Measurements from ENCODE around the gene FAM89A.
A peak's percentile ranks its signal among the peaks of the same experiment; 100 is the strongest.
"Not testable (repeated sequence)": the region's sequence is repeated elsewhere in the genome, so short reads cannot be mapped to it uniquely, and the experiment has no call there.

FAM89A gene

DNA sequence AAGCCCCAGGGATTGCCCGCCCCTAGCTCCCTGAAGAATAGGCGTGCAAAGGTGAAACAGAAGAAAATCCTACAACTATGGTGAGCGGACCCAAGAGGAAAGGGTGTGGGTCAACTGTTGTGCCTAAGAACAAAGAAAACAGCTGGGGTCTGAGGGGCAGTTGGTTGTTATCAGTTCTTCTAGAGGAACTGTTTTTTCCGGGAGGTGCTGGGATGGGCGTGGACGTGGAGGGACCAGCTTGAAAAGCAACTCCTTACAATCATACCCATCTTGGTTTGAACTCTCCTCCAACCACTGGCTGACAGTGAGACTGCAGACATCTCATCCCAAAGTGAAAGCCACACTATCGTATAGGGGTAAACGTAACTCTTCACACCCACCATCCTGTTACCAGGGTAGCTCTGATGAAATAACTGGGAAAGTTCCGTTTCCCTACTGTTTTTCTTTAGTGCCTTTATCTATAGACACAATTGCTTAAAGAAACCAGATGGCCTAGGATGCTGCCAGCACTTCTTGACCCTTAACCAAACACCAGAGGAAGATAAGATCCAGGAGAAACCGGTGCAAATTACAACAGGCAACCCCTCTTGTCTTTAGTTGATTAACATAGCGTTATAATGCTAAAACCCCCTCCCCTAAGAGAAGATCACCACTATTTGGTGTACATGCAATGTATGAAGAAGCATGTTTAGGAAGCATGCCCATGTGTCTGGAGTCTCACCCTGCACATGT, 25.6 kb upstream of the FAM89A start:
- CTCF ChIA-PET = interaction anchor here (0.6 kb wide), 1 partner anchor 153 kb away, joined by 3 read pairs; no protein-coding TSS in a partner anchor
- H3K4me1 Mint-ChIP-seq = no peaks in the 10 kb centered on the region
- no peaks in the 10 kb centered on the region for H3K36me3 Mint-ChIP-seq
- no peak for DNase-seq
- no peak overlapping the region for H3K27ac Mint-ChIP-seq
- H3K9me3 Mint-ChIP-seq = no peaks in the 10 kb centered on the region
- no peak overlapping the region for H3K4me3 Mint-ChIP-seq
- peaks cover 8% of the 10 kb centered on the region for H3K27me3 Mint-ChIP-seq

- H3K36me3 Mint-ChIP-seq = no peaks in the 10 kb centered on the region
- H3K4me1 Mint-ChIP-seq = no peaks in the 10 kb centered on the region
- no peaks in the 10 kb centered on the region for H3K9me3 Mint-ChIP-seq
- no peak overlapping the region for H3K4me3 Mint-ChIP-seq
- peaks cover 12% of the 10 kb centered on the region for H3K27me3 Mint-ChIP-seq
- no peak overlapping the region for H3K27ac Mint-ChIP-seq
- DNase-seq = no peak
- CTCF ChIA-PET = no interaction called here
Measured at GRCh38 chr1:231064418-231064817, 24.4 kb upstream of the FAM89A start.

- CTCF ChIA-PET = no interaction called here
- Mint-ChIP-seq H3K27me3 (peaks cover 18% of the 10 kb centered on the region), H3K9me3 (no peaks in the 10 kb centered on the region), H3K4me1 (no peaks in the 10 kb centered on the region), H3K36me3 (no peaks in the 10 kb centered on the region), H3K4me3 (no peak overlapping the region), H3K27ac (no peak overlapping the region)
- DNase-seq = no peak
Measured at GRCh38 chr1:231063331-231063730, 23.3 kb upstream of the FAM89A start.

GRCh38 chr1:231062500-231063270, 22.6 kb upstream of the FAM89A start:
- Mint-ChIP-seq H3K4me3 (no peak overlapping the region), H3K9me3 (no peaks in the 10 kb centered on the region), H3K27me3 (peaks cover 19% of the 10 kb centered on the region), H3K27ac (no peak overlapping the region), H3K36me3 (no peaks in the 10 kb centered on the region), H3K4me1 (no peaks in the 10 kb centered on the region)
- no peak for DNase-seq
- CTCF ChIA-PET = no interaction called here

- no peak overlapping the region for H3K4me3 Mint-ChIP-seq
- no peak for DNase-seq
- no peaks in the 10 kb centered on the region for H3K9me3 Mint-ChIP-seq
- peaks cover 23% of the 10 kb centered on the region for H3K27me3 Mint-ChIP-seq
- no peaks in the 10 kb centered on the region for H3K36me3 Mint-ChIP-seq
- H3K27ac Mint-ChIP-seq = no peak overlapping the region
- CTCF ChIA-PET = interaction anchor here (1.0 kb wide), 1 partner anchor 15 kb away, joined by 3 read pairs; no protein-coding TSS in a partner anchor
- no peaks in the 10 kb centered on the region for H3K4me1 Mint-ChIP-seq
Measured at GRCh38 chr1:231059566-231060193, 19.6 kb upstream of the FAM89A start.

DNA sequence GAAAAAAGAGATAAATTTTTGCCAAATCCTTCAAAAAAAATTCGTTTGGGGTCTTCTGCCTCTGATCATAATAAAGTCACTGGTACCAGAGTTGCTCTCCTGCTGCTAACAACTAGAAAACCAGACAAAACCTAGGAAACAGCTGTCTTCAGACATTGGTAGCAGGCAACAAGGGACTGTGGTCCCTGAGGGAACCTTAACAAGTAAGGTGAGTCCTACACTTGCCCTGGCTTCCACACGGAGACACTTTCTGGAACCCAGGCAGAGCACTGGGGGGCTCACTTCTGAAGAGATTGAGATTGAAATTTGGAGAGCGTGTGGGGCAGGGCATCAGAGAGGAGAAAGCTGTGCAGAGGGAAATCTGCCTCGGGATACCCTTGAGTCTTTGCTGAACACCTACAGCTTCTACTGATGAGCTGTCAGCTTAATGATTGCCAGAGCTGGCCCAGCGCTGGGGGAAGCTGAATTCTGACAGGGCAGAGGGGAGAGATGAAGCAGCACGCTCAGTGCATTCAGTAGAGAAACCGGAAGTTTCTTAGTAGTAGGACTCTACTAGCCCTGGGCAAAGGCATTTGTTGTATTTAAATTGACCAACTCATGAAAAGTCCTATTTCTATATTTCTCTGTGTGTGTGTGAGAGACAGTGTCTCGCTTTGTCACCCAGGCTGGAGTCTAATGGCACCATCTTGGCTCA, 18.5 kb upstream of the FAM89A start:
- H3K27me3 Mint-ChIP-seq = peaks cover 20% of the 10 kb centered on the region
- no peaks in the 10 kb centered on the region for H3K9me3 Mint-ChIP-seq
- no peak for DNase-seq
- H3K4me3 Mint-ChIP-seq = no peak overlapping the region
- CTCF ChIA-PET = no interaction called here
- no peak overlapping the region for H3K27ac Mint-ChIP-seq
- H3K4me1 Mint-ChIP-seq = peaks cover 8% of the 10 kb centered on the region
- H3K36me3 Mint-ChIP-seq = no peaks in the 10 kb centered on the region

DNA sequence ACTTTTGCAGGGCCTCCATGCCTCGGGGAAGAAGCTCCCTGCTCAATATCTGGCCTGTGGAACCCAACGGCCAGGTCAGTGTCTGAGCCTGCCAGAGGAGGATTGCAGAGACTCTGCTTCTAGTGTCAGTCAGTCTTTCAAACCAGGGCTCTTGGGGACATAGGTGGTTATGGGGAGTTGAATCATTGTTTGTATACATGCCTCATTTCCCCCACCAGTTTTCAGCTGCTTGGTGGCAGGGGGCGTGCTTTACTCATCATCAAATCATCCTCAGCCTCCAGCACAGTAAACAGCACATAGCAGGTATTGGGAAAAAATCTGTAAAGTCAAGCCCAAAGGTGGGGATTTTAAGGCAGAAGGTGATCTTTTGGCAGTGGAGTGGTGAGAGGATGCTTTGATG, 17.4 kb upstream of the FAM89A start:
- no peak overlapping the region for H3K27ac Mint-ChIP-seq
- no peaks in the 10 kb centered on the region for H3K9me3 Mint-ChIP-seq
- CTCF ChIA-PET = no interaction called here
- H3K4me3 Mint-ChIP-seq = no peak overlapping the region
- peaks cover 16% of the 10 kb centered on the region for H3K4me1 Mint-ChIP-seq
- H3K36me3 Mint-ChIP-seq = no peaks in the 10 kb centered on the region
- no peak for DNase-seq
- peaks cover 23% of the 10 kb centered on the region for H3K27me3 Mint-ChIP-seq

- H3K27me3 Mint-ChIP-seq = peaks cover 16% of the 10 kb centered on the region
- H3K27ac Mint-ChIP-seq = no peak overlapping the region
- H3K4me1 Mint-ChIP-seq = peaks cover 16% of the 10 kb centered on the region
- no peaks in the 10 kb centered on the region for H3K36me3 Mint-ChIP-seq
- H3K4me3 Mint-ChIP-seq = no peak overlapping the region
- CTCF ChIA-PET = no interaction called here
- no peaks in the 10 kb centered on the region for H3K9me3 Mint-ChIP-seq
- DNase-seq = no peak
Measured at GRCh38 chr1:231055271-231055670, 15.2 kb upstream of the FAM89A start.

DNA sequence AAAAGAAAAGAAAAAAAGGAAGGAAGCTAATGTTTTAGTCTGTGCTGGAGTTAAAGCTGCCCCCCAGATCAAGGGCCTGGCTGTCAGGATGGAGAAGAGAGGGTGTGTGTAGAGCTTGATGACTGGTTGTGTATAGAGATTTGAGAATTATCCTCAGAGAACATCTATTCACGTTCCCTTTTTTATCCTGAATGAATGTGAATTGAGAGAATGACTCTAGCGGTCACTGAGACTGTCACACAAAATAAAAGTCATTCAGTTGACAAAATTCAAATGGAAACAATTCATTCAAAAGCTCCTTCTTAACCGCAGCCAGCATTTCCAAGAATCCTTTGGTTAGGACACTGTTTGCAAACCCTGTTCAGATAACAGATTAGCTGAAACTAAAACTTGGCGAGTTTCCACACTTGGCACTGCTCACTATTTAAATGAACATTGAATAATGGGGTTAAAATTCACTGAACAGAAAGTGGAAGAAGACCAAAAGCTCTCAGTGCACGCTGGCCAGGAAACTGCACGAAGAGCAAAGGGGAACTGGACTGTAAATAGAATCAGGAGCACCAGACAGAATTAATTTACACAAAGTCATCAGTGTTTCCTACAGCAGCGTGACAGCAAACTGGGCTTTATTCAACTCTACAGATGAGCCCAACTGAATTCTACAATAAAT, 13.6 kb upstream of the FAM89A start:
- no peaks in the 10 kb centered on the region for H3K36me3 Mint-ChIP-seq
- peaks cover 16% of the 10 kb centered on the region for H3K27me3 Mint-ChIP-seq
- peak overlapping the region; percentile 0 for H3K27ac Mint-ChIP-seq
- peak; percentile 28 for DNase-seq
- peak overlapping the region; percentile 2 for H3K4me3 Mint-ChIP-seq
- no peaks in the 10 kb centered on the region for H3K9me3 Mint-ChIP-seq
- H3K4me1 Mint-ChIP-seq = peaks cover 16% of the 10 kb centered on the region
- CTCF ChIA-PET = no interaction called here

DNA sequence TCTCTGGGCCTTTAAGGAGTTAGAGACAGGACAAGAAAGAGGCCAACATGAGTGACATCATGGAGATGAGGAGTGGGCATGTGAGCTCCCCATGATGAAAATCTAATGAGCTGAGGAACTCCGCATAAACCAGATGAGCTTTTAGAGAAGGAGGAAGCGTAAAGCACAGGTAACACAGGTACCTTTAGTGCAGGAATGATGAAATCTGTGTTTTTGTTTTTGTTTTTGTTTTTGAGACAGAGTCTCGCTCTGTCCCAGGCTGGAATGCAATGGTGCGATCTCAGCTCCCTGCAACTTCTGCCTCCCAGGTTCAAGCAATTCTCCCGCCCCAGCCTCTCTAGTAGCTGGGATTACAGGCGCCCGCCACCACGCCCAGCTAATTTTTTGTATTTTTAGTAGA, 12.7 kb upstream of the FAM89A start:
- CTCF ChIA-PET = no interaction called here
- Mint-ChIP-seq H3K4me1 (peaks cover 16% of the 10 kb centered on the region), H3K27me3 (peaks cover 17% of the 10 kb centered on the region), H3K4me3 (no peak overlapping the region), H3K27ac (no peak overlapping the region), H3K9me3 (no peaks in the 10 kb centered on the region), H3K36me3 (no peaks in the 10 kb centered on the region)
- no peak for DNase-seq

DNA sequence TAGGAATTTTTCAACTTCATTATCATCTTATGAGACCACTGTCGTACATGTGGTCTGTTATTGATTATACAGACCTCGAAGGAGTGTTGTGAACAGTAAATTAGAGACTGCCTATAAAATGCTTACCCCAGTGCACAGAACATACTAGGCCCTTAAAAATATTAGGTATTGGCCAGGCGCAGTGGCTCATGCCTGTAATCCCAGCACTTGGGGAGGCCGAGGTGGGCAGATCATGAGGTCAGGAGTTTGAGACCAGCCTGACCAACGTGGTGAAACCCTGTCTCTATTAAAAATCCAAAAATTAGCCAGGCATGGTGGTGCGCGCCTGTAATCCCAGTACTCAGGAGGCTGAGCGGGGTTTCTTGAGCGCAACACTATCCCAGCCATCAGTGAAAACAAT, 10.9 kb upstream of the FAM89A start:
- H3K27ac Mint-ChIP-seq, H3K36me3 Mint-ChIP-seq, H3K9me3 Mint-ChIP-seq, H3K4me3 Mint-ChIP-seq, CTCF ChIA-PET, DNase-seq: not testable (repeated sequence)
- Mint-ChIP-seq H3K27me3 (peaks cover 31% of the 10 kb centered on the region), H3K4me1 (peaks cover 16% of the 10 kb centered on the region)

- CTCF ChIA-PET = no interaction called here
- Mint-ChIP-seq H3K4me3 (no peak overlapping the region), H3K27ac (no peak overlapping the region), H3K36me3 (no peaks in the 10 kb centered on the region), H3K9me3 (peaks cover 1% of the 10 kb centered on the region), H3K4me1 (peaks cover 16% of the 10 kb centered on the region), H3K27me3 (peaks cover 36% of the 10 kb centered on the region)
- DNase-seq = no peak
Measured at GRCh38 chr1:231050395-231050794, 10.3 kb upstream of the FAM89A start.

DNA sequence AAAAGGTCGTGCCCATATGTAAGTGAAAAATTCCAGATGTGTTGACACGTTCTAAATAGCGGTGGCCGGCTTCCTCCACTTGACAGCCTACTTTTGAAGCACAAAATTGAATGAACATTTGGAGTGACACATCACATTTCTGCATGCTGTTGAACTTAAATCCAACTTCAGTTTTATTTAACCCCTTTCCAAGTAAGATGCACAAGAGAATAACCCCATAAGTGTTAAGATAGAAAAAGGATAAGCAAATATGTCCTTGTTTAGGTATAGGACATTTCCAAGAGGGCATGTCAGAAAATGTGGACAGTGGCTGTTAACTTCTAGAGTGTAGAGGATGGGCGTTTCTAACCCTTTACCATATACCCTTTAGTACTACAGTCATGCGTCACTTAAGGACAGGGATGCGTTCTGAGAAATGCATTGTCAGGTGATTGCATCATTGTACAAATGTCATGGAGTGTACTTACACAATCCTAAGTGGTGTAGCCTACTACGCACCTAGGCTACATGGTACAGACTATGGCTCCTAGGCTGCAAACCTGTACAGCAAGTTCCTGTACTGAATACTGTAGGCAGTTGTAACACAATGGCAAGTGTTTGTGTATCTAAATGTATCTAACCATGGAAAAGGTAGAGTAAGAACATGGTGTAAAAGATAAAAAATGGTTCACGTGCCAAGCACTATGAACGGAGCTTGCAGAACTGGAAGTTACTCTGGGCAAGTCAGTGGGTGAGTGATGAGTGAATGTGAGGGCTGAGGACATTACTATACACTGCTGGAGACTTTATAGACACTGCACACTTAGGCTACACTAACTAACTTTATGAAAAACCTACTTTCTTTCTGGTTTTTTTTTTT, 9.3 kb upstream of the FAM89A start:
- CTCF ChIA-PET = no interaction called here
- H3K27me3 Mint-ChIP-seq = peaks cover 36% of the 10 kb centered on the region
- no peak overlapping the region for H3K4me3 Mint-ChIP-seq
- H3K9me3 Mint-ChIP-seq = peaks cover 7% of the 10 kb centered on the region
- H3K36me3 Mint-ChIP-seq = no peaks in the 10 kb centered on the region
- no peak overlapping the region for H3K27ac Mint-ChIP-seq
- no peak for DNase-seq
- H3K4me1 Mint-ChIP-seq = peaks cover 15% of the 10 kb centered on the region

All from activated naive CD4-positive, alpha-beta T cell treated with anti-CD3 and anti-CD28 coated beads, Interleukin-2, amount 10 ng/mL, durations not matched to agents 7 days and 5 days (primary cell).